T47D (cell line): ENCODE data around the gene PCDHA11.
"Not testable (repeated sequence)": the region's sequence is repeated elsewhere in the genome, so short reads cannot be mapped to it uniquely, and the experiment has no call there.

Experiments used
- DNase-seq, 2 experiments: peaks; one replicate each; pipeline versions ENCODE4 v3.0.0 to v3.0.0-alpha.2; 2011 to 2012; ENCODE audit warnings: low read depth in 1 of 2, low spot score in 1 of 2
- JUND ChIP-seq: IDR thresholded peaks from 2 replicates; pipeline ENCODE4 v1.6.1; 2012; ENCODE audit warnings: low read depth
- in situ Hi-C: cut with HindIII; loops from 2 replicates; pipeline ENCODE4 v1.10.0; 2016; ENCODE audit warnings: low sequenced_read_pairs, low pct_unique_long_range_greater_than_20kb

The PCDHA11 gene

GRCh38 chr5:140862441-140863295 is 6.1 kb upstream of the PCDHA11 start:
- TF ChIP-seq JUND: no peak
- in situ Hi-C loops: no loop called here
- no peak for DNase-seq

GRCh38 chr5:140869555-140869886 is 764 bp downstream of the PCDHA11 start:
- TF ChIP-seq JUND: no peak
- in situ Hi-C loops: no loop called here
- peak in 1 of 2 experiments; percentile 89 for DNase-seq

GRCh38 chr5:140870221-140871201 is 1.8 kb downstream of the PCDHA11 start:
- DNase-seq: no peak
- no peak for TF ChIP-seq JUND
- in situ Hi-C loops: no loop called here

GRCh38 chr5:140875085-140876065 is 6.6 kb downstream of the PCDHA11 start, which contains the start of gene PCDHA12:
Gene PCDHA12, plus strand, starts transcription at chr5:140875308. Its CDS starts 165 bp downstream, at chr5:140875473.
- in situ Hi-C loops: no loop called here
- DNase-seq: peak in 1 of 2 experiments; percentile 18
- no peak for TF ChIP-seq JUND

- in situ Hi-C loops: not testable (repeated sequence)
These were observed 7.9 kb downstream of the PCDHA11 start for GRCh38 chr5:140876541-140877261.

GRCh38 chr5:140877262-140877581 is 8.5 kb downstream of the PCDHA11 start:
- in situ Hi-C loops: no loop called here

More at GRCh38 chr5:140876541-140877261, 7.9 kb downstream of the PCDHA11 start:
- not testable (repeated sequence) for DNase-seq

GRCh38 chr5:140881889-140882590 is 13.3 kb downstream of the PCDHA11 start, which contains the start of gene PCDHA13:
Gene PCDHA13, plus strand, starts transcription at chr5:140882124. Its CDS starts 145 bp downstream, at chr5:140882269.
- DNase-seq: peak in 1 of 2 experiments; percentile 62
- in situ Hi-C loops: no loop called here
- no peak for TF ChIP-seq JUND

More at GRCh38 chr5:140877262-140877581, 8.5 kb downstream of the PCDHA11 start:
- DNase-seq: no peak
- TF ChIP-seq JUND: no peak

GRCh38 chr5:140882591-140882899 is 13.8 kb downstream of the PCDHA11 start:
- no peak for TF ChIP-seq JUND
- in situ Hi-C loops: no loop called here
- DNase-seq: peak; percentile 54 to 75

GRCh38 chr5:140883373-140883772 is 14.6 kb downstream of the PCDHA11 start:
- in situ Hi-C loops: no loop called here
- no peak for TF ChIP-seq JUND
- DNase-seq: no peak

- DNase-seq: no peak
- no peak for TF ChIP-seq JUND
- in situ Hi-C loops: no loop called here
These were observed 15.4 kb downstream of the PCDHA11 start for GRCh38 chr5:140883927-140884697.
